BLaER1 treated with 17β-estradiol and CSF1 and Interleukin-3, amounts not matched to agents 10 nM and 100 nM (cell line): ENCODE measurements around the gene KCNA10.

Experiments used
- H3K27ac ChIP-seq, 11 experiments: shearing (Covaris generic); formaldehyde crosslinking; 2 replicates each; pipeline ENCODE4 v1.8.1; 2022
- H3K27me3 ChIP-seq, 11 experiments: shearing (Covaris generic); formaldehyde crosslinking; 2 replicates each; pipeline ENCODE4 v1.8.1; 2022
- H3K36me3 ChIP-seq, 11 experiments: shearing (Covaris generic); formaldehyde crosslinking; 2 replicates each; pipeline ENCODE4 v1.8.1; 2022
- H3K4me1 ChIP-seq, 10 experiments: shearing (Covaris generic); formaldehyde crosslinking; 2 replicates each; pipeline ENCODE4 v1.8.1; 2022
- H3K4me2 ChIP-seq, 11 experiments: shearing (Covaris generic); formaldehyde crosslinking; 2 replicates each; pipeline ENCODE4 v1.8.1; 2022
- H3K4me3 ChIP-seq, 10 experiments: shearing (Covaris generic); formaldehyde crosslinking; 2 replicates each; pipeline ENCODE4 v1.8.1; 2022
- H3K9ac ChIP-seq, 11 experiments: shearing (Covaris generic); formaldehyde crosslinking; 2 replicates each; pipeline ENCODE4 v1.8.1; 2022
- H3K9me3 ChIP-seq, 11 experiments: shearing (Covaris generic); formaldehyde crosslinking; replicated peaks in 1 of 11; 2 replicates each; pipeline ENCODE4 v1.8.1; 2022
- H4K20me1 ChIP-seq, 11 experiments: shearing (Covaris generic); formaldehyde crosslinking; 2 replicates each; pipeline ENCODE4 v1.8.1; 2022
- Cebpa-rat ChIP-seq, 11 experiments: shearing (Covaris generic); IDR thresholded peaks; 2 replicates each; pipeline ENCODE4 v1.8.1; 2022

KCNA10 gene

DNA sequence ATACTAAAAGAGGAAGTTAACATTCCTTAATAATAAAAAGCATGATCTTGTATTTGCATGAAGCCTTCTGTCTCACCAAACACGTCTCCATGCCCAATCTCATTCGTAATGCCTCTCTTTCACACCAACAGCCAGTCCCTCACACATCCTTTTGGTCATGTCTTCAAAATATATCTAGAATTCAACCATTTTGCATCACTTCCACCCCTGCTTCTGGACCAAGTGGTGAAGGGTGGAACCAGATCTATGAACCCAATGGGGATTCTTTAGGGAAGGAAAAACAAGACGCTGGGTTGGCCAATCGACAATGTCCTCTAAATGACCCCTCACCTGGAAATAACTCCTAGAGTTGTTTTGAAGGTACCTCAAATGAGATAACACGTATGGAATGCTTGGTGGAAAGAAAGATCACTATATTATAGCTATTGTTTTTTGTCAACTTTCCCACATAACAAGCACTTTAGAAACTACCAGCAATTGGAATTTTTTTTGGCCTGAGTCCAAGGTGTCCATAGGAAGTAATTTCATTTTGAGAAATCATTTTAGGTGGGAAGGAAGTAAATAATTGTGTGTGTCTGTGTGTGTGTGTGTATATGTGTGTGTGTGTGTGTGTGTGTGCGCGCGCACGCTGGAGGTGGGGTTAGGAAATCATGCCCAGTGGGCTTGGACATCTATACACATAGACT lies at the start of gene KCNA10:
TSS of gene KCNA10 (minus strand) at position 51 of the 686 bp plus-strand sequence. CDS start 388 bp downstream, outside the sequence.
- H3K4me2 ChIP-seq, result no peak within 1 kb of the TSS
- peaks cover 0 to 4% (median 0%) of the 10 kb centered on the region in 11 experiments; a peak in 1 of 22 replicates for H4K20me1 ChIP-seq
- H3K4me1 ChIP-seq, result peaks cover 2 to 11% (median 4%) of the 10 kb centered on the region in 10 experiments; a peak in 19 of 20 replicates
- peaks cover 0 to 11% (median 0%) of the 10 kb centered on the region in 11 experiments; a peak in 4 of 22 replicates for H3K9me3 ChIP-seq
- H3K36me3 ChIP-seq, result no peaks in the 10 kb centered on the region
- H3K27ac ChIP-seq, result no peak within 1 kb of the TSS
- H3K4me3 ChIP-seq, result no peak within 1 kb of the TSS
- no peaks in the 10 kb centered on the region for H3K27me3 ChIP-seq
- no peak for TF ChIP-seq Cebpa-rat (IDR thresholded peaks at IDR 0.05)
- no peak within 1 kb of the TSS for H3K9ac ChIP-seq

DNA sequence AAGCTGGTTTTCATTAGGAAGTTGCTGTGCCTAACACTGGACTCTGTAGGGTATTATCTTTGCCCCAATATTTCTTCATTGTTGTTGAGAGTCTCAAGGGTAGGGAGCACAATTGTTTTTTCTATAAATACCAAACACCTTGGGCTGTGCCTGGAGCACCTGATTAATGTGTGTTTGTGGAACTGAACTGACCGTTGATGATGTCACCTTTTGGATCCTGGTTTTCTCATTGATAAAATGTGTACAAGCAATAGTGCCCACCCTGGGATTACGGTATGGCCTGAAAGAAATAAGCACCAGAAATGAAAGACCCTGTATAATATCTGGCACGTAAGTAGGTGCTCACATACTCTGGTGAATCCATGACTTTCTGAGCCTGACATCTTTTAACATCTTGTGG lies 47.9 kb upstream of the KCNA10 start:
- Histone ChIP-seq H3K27me3 (no peaks in the 10 kb centered on the region), H3K36me3 (no peaks in the 10 kb centered on the region), H3K27ac (no peak overlapping the region), H3K4me3 (no peak overlapping the region), H3K4me2 (no peak overlapping the region), H3K9me3 (no peaks in the 10 kb centered on the region), H3K4me1 (peaks cover 0 to 2% (median under 1%) of the 10 kb centered on the region in 10 experiments; a peak in 8 of 20 replicates), H4K20me1 (no peaks in the 10 kb centered on the region; a peak in 1 of 22 replicates), H3K9ac (no peak overlapping the region)
- no peak for TF ChIP-seq Cebpa-rat (IDR thresholded peaks at IDR 0.05)

DNA sequence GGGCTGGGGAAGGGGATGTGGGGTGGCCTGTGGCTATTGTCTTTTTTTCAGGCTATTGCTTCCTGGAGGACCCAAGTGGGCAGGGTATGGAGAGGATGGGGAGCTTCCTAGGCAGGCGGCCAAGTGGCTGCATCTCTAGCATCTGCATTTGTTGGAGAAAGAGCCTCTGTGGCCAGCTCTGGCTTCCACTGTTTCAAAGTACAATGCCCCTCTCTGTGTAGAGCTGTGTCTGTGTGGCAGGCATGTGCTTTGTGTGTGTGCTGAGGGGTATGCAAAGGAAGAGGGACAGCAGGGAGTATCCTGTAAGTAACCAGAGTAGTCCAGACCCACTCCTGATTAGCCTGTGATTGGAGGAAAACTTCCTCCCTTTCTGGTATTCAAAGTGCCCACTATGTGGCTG lies 46.6 kb upstream of the KCNA10 start:
- Histone ChIP-seq H3K4me1 (peaks cover 0 to 14% (median 8%) of the 10 kb centered on the region in 10 experiments; a peak in 10 of 20 replicates), H3K36me3 (no peaks in the 10 kb centered on the region), H3K27ac (no peak overlapping the region), H3K4me2 (no peak overlapping the region), H3K9ac (no peak overlapping the region), H3K27me3 (no peaks in the 10 kb centered on the region), H4K20me1 (no peaks in the 10 kb centered on the region; a peak in 1 of 22 replicates), H3K4me3 (no peak overlapping the region), H3K9me3 (no peaks in the 10 kb centered on the region)
- no peak for TF ChIP-seq Cebpa-rat (IDR thresholded peaks at IDR 0.05)

DNA sequence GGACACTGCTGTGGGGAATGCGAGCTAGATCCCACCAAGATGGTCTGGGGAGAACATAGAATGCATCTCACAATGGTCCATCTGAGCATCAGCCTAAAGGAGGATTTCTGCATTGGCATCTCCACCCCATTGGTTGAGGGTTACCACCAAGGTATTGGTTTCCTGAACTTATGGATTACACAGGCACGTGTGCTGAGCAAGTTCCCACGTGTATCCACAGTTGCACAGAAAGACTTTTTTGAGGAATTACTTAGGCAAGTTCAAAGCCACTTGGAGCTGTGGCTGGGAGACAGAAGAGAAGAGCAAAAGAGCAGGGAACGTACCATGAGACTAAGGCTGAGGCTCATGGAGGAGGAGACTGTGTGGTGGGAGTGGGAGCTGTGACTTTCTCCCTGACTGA lies 44.1 kb upstream of the KCNA10 start:
- Histone ChIP-seq H4K20me1 (no peaks in the 10 kb centered on the region; a peak in 1 of 22 replicates), H3K4me1 (peaks cover 0 to 30% (median 14%) of the 10 kb centered on the region in 10 experiments; a peak in 10 of 20 replicates), H3K4me2 (no peak overlapping the region), H3K27me3 (no peaks in the 10 kb centered on the region), H3K36me3 (no peaks in the 10 kb centered on the region), H3K4me3 (no peak overlapping the region), H3K9ac (no peak overlapping the region), H3K9me3 (no peaks in the 10 kb centered on the region), H3K27ac (no peak overlapping the region)
- no peak for TF ChIP-seq Cebpa-rat (IDR thresholded peaks at IDR 0.05)

DNA sequence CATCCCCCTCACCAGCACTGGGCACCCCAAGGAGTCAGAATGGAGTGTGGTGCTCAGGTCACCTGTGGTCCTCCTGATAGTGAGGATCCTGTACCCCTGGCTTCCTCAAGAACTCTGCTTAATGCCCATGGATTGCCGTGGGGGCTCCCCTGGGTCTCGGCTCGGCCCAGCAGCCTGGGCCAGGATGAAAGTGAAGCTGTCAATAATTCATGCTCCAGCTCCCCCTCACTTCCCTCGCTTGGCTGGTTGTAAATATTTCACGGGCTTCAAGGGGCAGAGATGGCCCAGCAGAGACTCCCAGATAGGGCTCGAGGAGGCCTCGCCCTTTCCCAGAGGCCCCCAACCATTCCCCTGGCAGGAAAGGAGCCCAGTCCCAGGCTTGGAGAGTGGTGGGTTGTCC lies 42.6 kb upstream of the KCNA10 start:
- Histone ChIP-seq H3K27ac (no peak overlapping the region), H3K36me3 (no peaks in the 10 kb centered on the region), H3K9me3 (no peaks in the 10 kb centered on the region), H4K20me1 (peaks cover 0 to 2% (median 0%) of the 10 kb centered on the region in 11 experiments; a peak in 1 of 22 replicates), H3K9ac (no peak overlapping the region), H3K4me1 (peaks cover 0 to 45% (median 17%) of the 10 kb centered on the region in 10 experiments; a peak in 15 of 20 replicates), H3K27me3 (peaks cover 0 to 4% (median 0%) of the 10 kb centered on the region in 11 experiments; a peak in 4 of 22 replicates), H3K4me3 (no peak overlapping the region), H3K4me2 (peak overlapping the region in 7 of 11 experiments; percentile 11 to 48 (median 28); a peak in 12 of 22 replicates)
- no peak for TF ChIP-seq Cebpa-rat (IDR thresholded peaks at IDR 0.05)

DNA sequence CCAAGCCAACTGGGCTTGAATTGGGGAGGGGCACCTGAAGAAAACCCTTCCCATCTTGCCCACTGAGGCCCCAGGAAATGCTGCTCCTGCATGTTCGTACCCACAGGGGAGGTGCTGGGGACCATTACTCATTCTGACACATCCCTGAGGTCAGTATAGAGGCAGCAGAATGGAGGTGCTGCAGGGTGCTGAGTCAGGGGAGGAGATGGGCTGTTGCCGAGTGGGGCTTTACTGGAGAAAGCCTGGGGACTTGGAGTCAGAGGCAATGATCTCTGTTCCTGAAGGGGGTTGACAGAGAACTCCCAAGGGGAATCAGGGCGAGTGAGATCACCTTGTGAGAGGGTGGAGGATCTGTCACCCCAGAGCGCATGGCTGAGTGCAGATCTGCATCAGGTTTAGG lies 40.2 kb upstream of the KCNA10 start:
- H3K27ac ChIP-seq, result no peak overlapping the region
- no peaks in the 10 kb centered on the region for H3K36me3 ChIP-seq
- TF ChIP-seq Cebpa-rat (IDR thresholded peaks at IDR 0.05), result no peak
- peak overlapping the region in 8 of 11 experiments; percentile 4 to 47 (median 31); a peak in 10 of 22 replicates for H3K4me2 ChIP-seq
- no peak overlapping the region for H3K4me3 ChIP-seq
- peaks cover 4 to 27% (median 18%) of the 10 kb centered on the region in 11 experiments; a peak in 18 of 22 replicates for H3K27me3 ChIP-seq
- no peaks in the 10 kb centered on the region for H3K9me3 ChIP-seq
- peaks cover 0 to 14% (median 0%) of the 10 kb centered on the region in 11 experiments; a peak in 1 of 22 replicates for H4K20me1 ChIP-seq
- peaks cover 11 to 66% (median 37%) of the 10 kb centered on the region in 10 experiments; a peak in 19 of 20 replicates for H3K4me1 ChIP-seq
- no peak overlapping the region for H3K9ac ChIP-seq

DNA sequence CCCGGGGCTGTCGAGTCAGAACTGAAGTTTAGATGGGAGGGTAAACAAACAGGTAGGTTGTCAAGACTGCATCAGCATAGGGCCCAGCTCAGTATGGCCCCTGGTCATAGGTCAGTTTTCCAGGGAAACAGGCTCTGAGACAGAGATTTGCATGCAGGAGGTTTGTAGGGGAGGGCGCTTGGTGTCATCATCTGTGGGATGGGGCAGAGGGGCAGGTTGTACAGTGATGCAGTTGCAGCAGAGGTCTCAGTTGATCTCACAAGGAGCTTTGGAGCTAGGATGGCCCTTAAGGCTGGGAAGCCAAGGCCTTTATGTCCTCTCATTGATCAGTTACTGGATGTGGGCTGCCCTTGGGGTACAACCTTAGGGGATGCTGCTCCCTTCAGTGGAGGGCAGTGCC lies 38.5 kb upstream of the KCNA10 start:
- Histone ChIP-seq H3K36me3 (no peaks in the 10 kb centered on the region), H3K27ac (no peak overlapping the region), H3K4me1 (peaks cover 11 to 66% (median 37%) of the 10 kb centered on the region in 10 experiments; a peak in 19 of 20 replicates), H3K4me2 (peak overlapping the region in 4 of 11 experiments; percentile 82 to 98 (median 96); a peak in 9 of 22 replicates), H3K27me3 (peaks cover 4 to 28% (median 19%) of the 10 kb centered on the region in 11 experiments; a peak in 18 of 22 replicates), H3K9ac (no peak overlapping the region), H3K4me3 (no peak overlapping the region), H4K20me1 (peaks cover 0 to 14% (median 0%) of the 10 kb centered on the region in 11 experiments; a peak in 1 of 22 replicates), H3K9me3 (no peaks in the 10 kb centered on the region)
- no peak for TF ChIP-seq Cebpa-rat (IDR thresholded peaks at IDR 0.05)

DNA sequence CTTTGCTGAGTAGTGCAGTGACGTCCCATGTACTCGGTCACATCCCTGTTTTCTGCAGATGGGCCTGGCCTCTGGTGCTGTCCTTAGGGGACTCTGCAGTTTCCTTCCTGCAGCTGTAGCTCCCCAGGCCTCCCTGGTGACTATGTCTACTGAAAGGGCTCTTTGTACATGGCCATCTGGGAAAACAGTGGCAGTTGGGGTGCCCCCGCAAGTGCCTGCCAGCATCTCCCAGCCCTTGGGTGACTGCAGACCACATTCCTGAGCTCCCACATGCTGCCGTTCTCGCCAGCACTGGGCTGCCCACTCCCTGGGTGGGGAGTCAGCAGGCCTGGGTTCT lies 37.5 kb upstream of the KCNA10 start:
- peaks cover 11 to 60% (median 34%) of the 10 kb centered on the region in 10 experiments; a peak in 19 of 20 replicates for H3K4me1 ChIP-seq
- no peaks in the 10 kb centered on the region for H3K9me3 ChIP-seq
- peak overlapping the region in 1 of 10 experiments; percentile 61; a peak in 1 of 20 replicates for H3K4me3 ChIP-seq
- peak overlapping the region in 3 of 11 experiments; percentile 27 to 59 (median 55); a peak in 4 of 22 replicates for H3K27ac ChIP-seq
- peaks cover 0 to 14% (median 0%) of the 10 kb centered on the region in 11 experiments; a peak in 1 of 22 replicates for H4K20me1 ChIP-seq
- peaks cover 4 to 28% (median 19%) of the 10 kb centered on the region in 11 experiments; a peak in 18 of 22 replicates for H3K27me3 ChIP-seq
- peak overlapping the region in 3 of 11 experiments; percentile 63 to 74 (median 65); a peak in 3 of 22 replicates for H3K9ac ChIP-seq
- peak overlapping the region in 9 of 11 experiments; percentile 82 to 98 (median 96); a peak in 18 of 22 replicates for H3K4me2 ChIP-seq
- TF ChIP-seq Cebpa-rat (IDR thresholded peaks at IDR 0.05), result no peak
- H3K36me3 ChIP-seq, result no peaks in the 10 kb centered on the region
